CD4-positive, alpha-beta memory T cell (primary cell): Measurements from ENCODE around the gene STX8. TPM values are rescaled to one million over a fixed set of nuclear protein-coding genes. Genes with fewer than 3 reads are reported as not detected.

Experiments
- CTCF ChIA-PET: fragments of 350-600 bp; sonication (Branson Sonifier 250); formaldehyde crosslinking; loops from one replicate; lab custom pipeline; 2021; ENCODE audit warnings: inconsistent platforms; ENCODE audit not compliant: partially characterized antibody; lab: Charles Lee
- POLR2A ChIA-PET: fragments of 350-600 bp; sonication (Branson Sonifier 250); formaldehyde crosslinking; loops from one replicate; lab custom pipeline; 2021; ENCODE audit not compliant: partially characterized antibody; lab: Charles Lee
- DNase-seq, 5 donors: peaks; one replicate each; pipeline versions ENCODE4 v3.0.0 to v3.0.0-alpha.2; 2020 to 2022; ENCODE audit warnings: mixed read lengths in 1 of 5
- H3K27ac ChIP-seq: one replicate; pipeline ENCODE4 v1.7.0; 2013; ENCODE audit warnings: low read depth, low read length
- H3K27me3 ChIP-seq: 2 replicates; pipeline ENCODE4 v1.7.0; 2013; ENCODE audit warnings: mild to moderate bottlenecking, low read length, moderate library complexity; ENCODE audit not compliant: insufficient read depth
- H3K36me3 ChIP-seq: 2 replicates; pipeline ENCODE4 v1.7.0; 2013; ENCODE audit warnings: mild to moderate bottlenecking, low read length, moderate library complexity; ENCODE audit not compliant: insufficient read depth
- H3K4me1 ChIP-seq: 2 replicates; pipeline ENCODE4 v1.7.0; 2013; ENCODE audit warnings: mild to moderate bottlenecking, low read length, moderate library complexity; ENCODE audit not compliant: insufficient read depth
- H3K4me3 ChIP-seq, 2 donors: one replicate each; pipeline ENCODE4 v1.7.0; 2013; ENCODE audit warnings: low read length in 2 of 2, mild to moderate bottlenecking in 1 of 2
- H3K9me3 ChIP-seq, 2 donors: one replicate each; pipeline ENCODE4 v1.7.0; 2013; ENCODE audit warnings: low read length in 2 of 2, control low read depth in 1 of 2; ENCODE audit not compliant: control insufficient read depth in 1 of 2
- H3K27ac Mint-ChIP-seq, 7 donors: one replicate each; pipeline ENCODE4 v1.8.0; 2020 to 2021; ENCODE audit warnings: mixed read lengths in 7 of 7, mild to moderate bottlenecking in 6 of 7, inconsistent platforms in 3 of 7, moderate library complexity in 3 of 7
- H3K27me3 Mint-ChIP-seq, 2 donors: one replicate each; pipeline ENCODE4 v1.8.0; 2020 to 2021; ENCODE audit warnings: mixed read lengths in 2 of 2
- H3K36me3 Mint-ChIP-seq, 2 donors: one replicate each; pipeline ENCODE4 v1.8.0; 2020 to 2021; ENCODE audit warnings: mixed read lengths in 2 of 2, inconsistent platforms in 1 of 2, mild to moderate bottlenecking in 1 of 2
- H3K4me1 Mint-ChIP-seq, 4 donors: one replicate each; pipeline ENCODE4 v1.8.0; 2020 to 2021; ENCODE audit warnings: mixed read lengths in 4 of 4, mild to moderate bottlenecking in 1 of 4
- H3K4me3 Mint-ChIP-seq, 8 donors: one replicate each; pipeline ENCODE4 v1.8.0; 2020 to 2021; ENCODE audit warnings: mixed read lengths in 8 of 8, mild to moderate bottlenecking in 7 of 8, moderate library complexity in 6 of 8, inconsistent platforms in 3 of 8
- H3K9me3 Mint-ChIP-seq, 8 donors: one replicate each; pipeline ENCODE4 v1.8.0; 2020 to 2021; ENCODE audit warnings: mixed read lengths in 8 of 8, mild to moderate bottlenecking in 5 of 8, inconsistent platforms in 3 of 8, moderate library complexity in 1 of 8
- intact Hi-C: fragments of 100-400 bp; cut with micrococcal nuclease; formaldehyde crosslinking; loops from one replicate; pipeline ENCODE4 v1.15.1; 2023
- polyA plus RNA-seq, 2 donors: library from polyadenylated mRNA; unstranded; fragments of 300-500 nt; fragmentation: Illumina TruSeq; gene quantifications; one replicate each; pipeline ENCODE4 v1.2.3, GENCODE V29; 2021
- total RNA-seq, 2 experiments: library from RNA; stranded (reverse); gene quantifications; one replicate each; pipeline ENCODE4 v1.2.3, GENCODE V29; 2021

The STX8 gene
- total and polyA plus RNA-seq, 4 experiments from 2014 or later: 54.2 to 206 (median 108) TPM

GRCh38 chr17:9435165-9435564, 140.5 kb downstream of the STX8 start:
- no peaks in the 10 kb centered on the region for H3K27me3 ChIP-seq
- H3K27ac ChIP-seq: no peak overlapping the region
- peaks cover 24 to 30% (median 25%) of the 10 kb centered on the region in 4 donors for H3K4me1 Mint-ChIP-seq
- H3K27ac Mint-ChIP-seq: no peak overlapping the region
- intact Hi-C loops: no loop called here
- peaks cover 0 to 2% (median 0%) of the 10 kb centered on the region in 8 donors for H3K9me3 Mint-ChIP-seq
- no peaks in the 10 kb centered on the region for H3K9me3 ChIP-seq
- no peak overlapping the region for H3K4me3 ChIP-seq
- POLR2A ChIA-PET: no interaction called here
- peaks cover 18% of the 10 kb centered on the region for H3K4me1 ChIP-seq
- H3K4me3 Mint-ChIP-seq: no peak overlapping the region
- H3K27me3 Mint-ChIP-seq: no peaks in the 10 kb centered on the region
- DNase-seq: no peak
- CTCF ChIA-PET: no interaction called here
- no peaks in the 10 kb centered on the region for H3K36me3 ChIP-seq
- H3K36me3 Mint-ChIP-seq: peaks cover 12 to 24% of the 10 kb centered on the region in 2 donors

GRCh38 chr17:9434642-9435057, 141.0 kb downstream of the STX8 start:
- H3K4me1 ChIP-seq: peaks cover 18% of the 10 kb centered on the region
- ChIA-PET CTCF (no interaction called here), POLR2A (no interaction called here)
- Mint-ChIP-seq H3K27ac (peak overlapping the region in 3 of 7 donors; percentile 37 to 65 (median 49)), H3K9me3 (peaks cover 0 to 2% (median 0%) of the 10 kb centered on the region in 8 donors), H3K36me3 (peaks cover 12 to 22% of the 10 kb centered on the region in 2 donors), H3K4me1 (peaks cover 24 to 30% (median 25%) of the 10 kb centered on the region in 4 donors), H3K4me3 (no peak overlapping the region), H3K27me3 (no peaks in the 10 kb centered on the region)
- H3K27me3 ChIP-seq: no peaks in the 10 kb centered on the region
- no peak overlapping the region for H3K4me3 ChIP-seq
- H3K27ac ChIP-seq: no peak overlapping the region
- no peak for DNase-seq
- intact Hi-C loops: no loop called here
- no peaks in the 10 kb centered on the region for H3K36me3 ChIP-seq
- H3K9me3 ChIP-seq: no peaks in the 10 kb centered on the region

- no peak overlapping the region for H3K4me3 ChIP-seq
- CTCF ChIA-PET: interaction anchor here (0.6 to 1.4 kb wide), 2 partner anchors 19 to 28 kb away, joined by 3 read pairs; no protein-coding TSS in a partner anchor
- POLR2A ChIA-PET: interaction anchor here (0.5 kb wide), 1 partner anchor 112 kb away, joined by 4 read pairs; no protein-coding TSS in a partner anchor
Measured at GRCh38 chr17:9432934-9433421, 142.6 kb downstream of the STX8 start.

GRCh38 chr17:9432134-9432885, 143.3 kb downstream of the STX8 start:
- Histone ChIP-seq H3K4me3 (no peak overlapping the region), H3K9me3 (no peaks in the 10 kb centered on the region), H3K27ac (no peak overlapping the region), H3K4me1 (peaks cover 18% of the 10 kb centered on the region), H3K36me3 (no peaks in the 10 kb centered on the region), H3K27me3 (no peaks in the 10 kb centered on the region)
- DNase-seq: no peak
- Mint-ChIP-seq H3K4me3 (peak overlapping the region in 7 of 8 donors; percentile 60 to 78 (median 75)), H3K36me3 (peaks cover 10 to 24% of the 10 kb centered on the region in 2 donors), H3K27ac (peak overlapping the region in 5 of 7 donors; percentile 33 to 87 (median 82)), H3K4me1 (peaks cover 23 to 30% (median 25%) of the 10 kb centered on the region in 4 donors), H3K9me3 (peaks cover 0 to 2% (median 0%) of the 10 kb centered on the region in 8 donors), H3K27me3 (no peaks in the 10 kb centered on the region)
- intact Hi-C loops: no loop called here
- POLR2A ChIA-PET: interaction anchor here (0.5 kb wide), 1 partner anchor 111 kb away, joined by 4 read pairs; no protein-coding TSS in a partner anchor
- CTCF ChIA-PET: interaction anchor here (1.4 kb wide), 1 partner anchor 18 kb away, joined by 3 read pairs; no protein-coding TSS in a partner anchor

More at GRCh38 chr17:9432934-9433421, 142.6 kb downstream of the STX8 start:
- H3K4me1 ChIP-seq: peaks cover 18% of the 10 kb centered on the region
- Mint-ChIP-seq H3K9me3 (peaks cover 0 to 2% (median 0%) of the 10 kb centered on the region in 8 donors), H3K27me3 (no peaks in the 10 kb centered on the region), H3K36me3 (peaks cover 11 to 19% of the 10 kb centered on the region in 2 donors), H3K4me3 (peak overlapping the region; percentile 60 to 81 (median 75)), H3K27ac (peak overlapping the region in 6 of 7 donors; percentile 33 to 84 (median 69)), H3K4me1 (peaks cover 23 to 30% (median 25%) of the 10 kb centered on the region in 4 donors)
- intact Hi-C loops: no loop called here
- peak in 1 of 5 donors; percentile 3 for DNase-seq
- H3K27me3 ChIP-seq: no peaks in the 10 kb centered on the region
- H3K36me3 ChIP-seq: no peaks in the 10 kb centered on the region
- no peaks in the 10 kb centered on the region for H3K9me3 ChIP-seq
- H3K27ac ChIP-seq: no peak overlapping the region

DNA sequence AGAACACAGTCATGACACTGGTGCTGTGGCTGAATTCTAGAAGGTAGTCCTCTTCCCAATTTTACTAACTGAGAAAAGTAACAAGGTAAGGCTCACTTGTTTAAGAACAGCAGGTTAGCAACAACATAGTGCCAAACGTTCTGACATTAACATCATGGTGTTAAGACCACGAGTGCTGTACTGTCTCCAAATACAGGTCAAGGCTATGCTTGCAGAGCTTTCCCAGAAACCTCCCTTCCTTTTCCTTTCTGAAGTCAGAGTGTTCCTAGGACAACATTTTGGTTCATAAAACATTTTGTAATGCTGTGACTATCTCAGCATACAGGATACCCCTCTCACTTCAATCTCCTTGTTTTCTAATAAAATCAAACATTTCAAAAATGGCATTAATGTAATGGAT, 144.0 kb downstream of the STX8 start:
- no peak overlapping the region for H3K27ac Mint-ChIP-seq
- no peak overlapping the region for H3K4me3 Mint-ChIP-seq
- H3K4me1 Mint-ChIP-seq: peaks cover 23 to 30% (median 24%) of the 10 kb centered on the region in 4 donors
- intact Hi-C loops: no loop called here
- H3K27me3 ChIP-seq: no peaks in the 10 kb centered on the region
- no peaks in the 10 kb centered on the region for H3K36me3 ChIP-seq
- H3K27me3 Mint-ChIP-seq: no peaks in the 10 kb centered on the region
- CTCF ChIA-PET: no interaction called here
- H3K9me3 ChIP-seq: no peaks in the 10 kb centered on the region
- peaks cover 7 to 25% of the 10 kb centered on the region in 2 donors for H3K36me3 Mint-ChIP-seq
- no peak overlapping the region for H3K4me3 ChIP-seq
- POLR2A ChIA-PET: no interaction called here
- peaks cover 18% of the 10 kb centered on the region for H3K4me1 ChIP-seq
- no peak overlapping the region for H3K27ac ChIP-seq
- H3K9me3 Mint-ChIP-seq: peaks cover 0 to 2% (median 0%) of the 10 kb centered on the region in 8 donors
- no peak for DNase-seq

- Histone ChIP-seq H3K4me1 (peaks cover 6% of the 10 kb centered on the region), H3K9me3 (no peaks in the 10 kb centered on the region), H3K27ac (no peak overlapping the region), H3K36me3 (no peaks in the 10 kb centered on the region), H3K4me3 (no peak overlapping the region), H3K27me3 (no peaks in the 10 kb centered on the region)
- Mint-ChIP-seq H3K9me3 (no peaks in the 10 kb centered on the region), H3K27ac (no peak overlapping the region), H3K27me3 (no peaks in the 10 kb centered on the region), H3K4me3 (no peak overlapping the region), H3K4me1 (peaks cover 5 to 6% (median 5%) of the 10 kb centered on the region in 4 donors), H3K36me3 (peaks cover 9 to 24% of the 10 kb centered on the region in 2 donors)
- no peak for DNase-seq
- ChIA-PET POLR2A (no interaction called here), CTCF (no interaction called here)
- intact Hi-C loops: no loop called here
Measured at GRCh38 chr17:9427465-9428315, 147.9 kb downstream of the STX8 start.
